ENCODE measurements around the gene RPS17.
"Not testable (repeated sequence)": the region's sequence is repeated elsewhere in the genome, so short reads cannot be mapped to it uniquely, and the experiment has no call there.

Gene RPS17

DNA sequence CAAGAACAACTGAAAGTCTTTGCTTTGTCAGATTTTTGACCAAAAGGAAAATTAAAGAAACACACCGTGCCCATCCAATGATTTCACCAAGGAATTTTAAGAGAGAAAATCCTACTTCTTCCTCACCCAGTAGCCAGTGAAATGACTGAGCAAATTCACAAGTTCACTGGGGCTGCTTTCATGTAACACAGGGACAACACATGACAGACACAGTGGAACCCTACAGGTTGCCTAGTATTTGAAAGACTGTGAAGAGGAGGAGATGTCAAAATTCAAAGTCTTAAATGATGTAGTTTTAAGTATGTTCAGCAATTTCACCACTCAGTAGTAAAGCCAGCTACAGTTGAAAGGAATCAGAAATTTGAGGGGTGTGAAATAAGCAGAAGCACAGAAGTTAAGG is 33.2 kb downstream of the RPS17 start:
- H3K36me3 ChIP-seq (ENCODE audit: control insufficient read depth, insufficient read depth, low read length); H3K9ac ChIP-seq (ENCODE audit: low read depth, low read length); H3K27me3 ChIP-seq (ENCODE audit: control insufficient read depth, insufficient read depth, low read length); H3K9me3 ChIP-seq (ENCODE audit: control insufficient read depth, insufficient read depth, low read length); H3K4me1 ChIP-seq (ENCODE audit: control insufficient read depth, insufficient read depth, low read length); H3K27ac ChIP-seq (ENCODE audit: low read depth, low read length); H3K4me3 ChIP-seq (ENCODE audit: low read depth, low read length): not testable (repeated sequence)

DNA sequence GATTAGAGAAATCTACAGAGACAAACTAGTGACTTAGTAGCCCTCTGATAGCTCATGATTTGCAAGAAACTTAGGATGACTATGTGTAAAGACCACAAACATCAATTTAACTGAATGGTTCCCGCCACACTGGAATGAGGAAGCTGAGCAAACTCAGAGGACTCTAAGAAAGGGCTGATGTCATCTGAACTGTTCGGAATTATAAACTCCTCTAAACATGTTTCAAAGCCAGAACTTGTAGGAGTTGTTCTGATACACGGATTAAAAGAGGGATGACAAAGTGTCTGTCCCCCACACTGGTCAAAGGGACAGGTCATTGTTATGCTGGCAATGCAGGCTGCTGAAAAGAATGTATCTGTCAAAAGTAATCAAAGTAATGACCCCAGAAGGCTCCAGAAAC is 34.4 kb downstream of the RPS17 start:
- not testable (repeated sequence) for H3K27me3 ChIP-seq (ENCODE audit: control insufficient read depth, insufficient read depth, low read length); H3K27ac ChIP-seq (ENCODE audit: low read depth, low read length); H3K9me3 ChIP-seq (ENCODE audit: control insufficient read depth, insufficient read depth, low read length); H3K4me1 ChIP-seq (ENCODE audit: control insufficient read depth, insufficient read depth, low read length); H3K36me3 ChIP-seq (ENCODE audit: control insufficient read depth, insufficient read depth, low read length); H3K9ac ChIP-seq (ENCODE audit: low read depth, low read length); H3K4me3 ChIP-seq (ENCODE audit: low read depth, low read length)

DNA sequence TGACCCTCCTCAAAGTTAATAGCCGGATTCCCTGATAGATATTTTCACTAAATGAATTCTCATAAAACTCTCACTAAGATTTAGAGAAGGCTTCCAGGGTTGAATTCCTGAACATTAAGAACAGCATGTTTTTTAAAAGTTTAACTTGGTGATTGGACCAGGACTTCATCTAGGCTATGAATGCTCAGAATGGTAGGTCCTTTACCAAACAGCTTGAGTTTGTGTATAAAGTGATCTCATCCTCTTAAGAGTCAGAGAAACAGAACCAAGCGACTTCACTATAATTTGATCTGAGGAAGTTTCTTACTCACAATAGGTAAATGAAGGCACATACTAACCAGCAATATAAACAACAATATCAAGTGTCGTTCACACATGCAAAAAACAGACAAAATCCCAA is 36.2 kb downstream of the RPS17 start:
- H3K27ac ChIP-seq (ENCODE audit: low read depth, low read length), result not testable (repeated sequence)

DNA sequence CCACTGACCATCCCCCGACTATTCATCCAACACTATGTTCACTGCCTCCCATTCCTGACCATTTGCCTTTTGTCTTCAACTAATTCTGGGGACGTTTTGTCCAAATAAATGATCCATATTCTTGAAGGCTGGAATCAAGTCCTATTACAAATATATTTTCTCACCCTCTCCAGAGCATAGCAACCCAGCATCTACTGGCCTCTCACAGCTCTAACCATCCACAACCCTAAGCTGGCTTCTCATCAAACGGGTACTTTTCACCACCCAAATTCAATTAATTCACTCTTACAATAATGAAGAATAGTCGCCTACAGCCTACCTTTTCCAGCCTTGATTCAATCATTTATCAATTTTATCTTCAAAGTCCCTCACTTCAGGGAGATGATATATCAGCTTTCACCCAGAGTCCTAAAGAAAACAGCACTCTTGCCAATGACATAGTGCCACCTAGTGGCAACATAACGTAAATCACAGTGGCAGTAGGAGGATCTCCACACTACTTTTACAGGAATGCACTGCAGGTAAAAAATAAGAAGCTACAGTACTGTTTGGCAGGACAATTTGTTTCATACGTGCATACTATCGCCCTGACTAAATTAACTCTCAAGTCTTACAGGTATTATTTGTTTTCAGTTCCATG is 37.4 kb downstream of the RPS17 start:
- not testable (repeated sequence) for H3K4me3 ChIP-seq (ENCODE audit: low read depth, low read length); H3K9me3 ChIP-seq (ENCODE audit: control insufficient read depth, insufficient read depth, low read length); H3K9ac ChIP-seq (ENCODE audit: low read depth, low read length); H3K27me3 ChIP-seq (ENCODE audit: control insufficient read depth, insufficient read depth, low read length); H3K4me1 ChIP-seq (ENCODE audit: control insufficient read depth, insufficient read depth, low read length); H3K27ac ChIP-seq (ENCODE audit: low read depth, low read length); H3K36me3 ChIP-seq (ENCODE audit: control insufficient read depth, insufficient read depth, low read length)

More for the DNA sequence above, 36.2 kb downstream of the RPS17 start:
- H3K4me3 ChIP-seq (ENCODE audit: low read depth, low read length); H3K36me3 ChIP-seq (ENCODE audit: control insufficient read depth, insufficient read depth, low read length); H3K4me1 ChIP-seq (ENCODE audit: control insufficient read depth, insufficient read depth, low read length); H3K9ac ChIP-seq (ENCODE audit: low read depth, low read length); H3K9me3 ChIP-seq (ENCODE audit: control insufficient read depth, insufficient read depth, low read length); H3K27me3 ChIP-seq (ENCODE audit: control insufficient read depth, insufficient read depth, low read length): not testable (repeated sequence)

DNA sequence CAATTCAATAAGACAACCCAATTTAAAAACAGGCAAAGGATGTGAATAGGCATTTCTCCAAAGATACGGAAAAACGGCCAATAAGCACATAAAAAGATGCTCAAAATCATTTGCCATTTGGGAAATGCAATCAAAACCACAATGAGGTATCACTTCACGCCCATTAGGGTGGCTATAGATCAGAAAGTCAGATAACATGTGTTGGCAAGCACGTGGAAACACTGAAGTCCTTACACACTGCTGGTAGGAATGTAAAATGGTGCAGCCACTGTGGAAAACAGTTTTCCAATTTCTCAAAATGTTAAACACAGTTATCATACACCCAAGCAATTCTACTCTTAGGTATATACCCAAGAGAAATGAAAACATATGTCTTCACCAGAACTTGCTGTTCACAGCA is 39.5 kb downstream of the RPS17 start:
- not testable (repeated sequence) for H3K9me3 ChIP-seq (ENCODE audit: control insufficient read depth, insufficient read depth, low read length); H3K4me1 ChIP-seq (ENCODE audit: control insufficient read depth, insufficient read depth, low read length); H3K27me3 ChIP-seq (ENCODE audit: control insufficient read depth, insufficient read depth, low read length); H3K27ac ChIP-seq (ENCODE audit: low read depth, low read length); H3K36me3 ChIP-seq (ENCODE audit: control insufficient read depth, insufficient read depth, low read length); H3K9ac ChIP-seq (ENCODE audit: low read depth, low read length); H3K4me3 ChIP-seq (ENCODE audit: low read depth, low read length)

DNA sequence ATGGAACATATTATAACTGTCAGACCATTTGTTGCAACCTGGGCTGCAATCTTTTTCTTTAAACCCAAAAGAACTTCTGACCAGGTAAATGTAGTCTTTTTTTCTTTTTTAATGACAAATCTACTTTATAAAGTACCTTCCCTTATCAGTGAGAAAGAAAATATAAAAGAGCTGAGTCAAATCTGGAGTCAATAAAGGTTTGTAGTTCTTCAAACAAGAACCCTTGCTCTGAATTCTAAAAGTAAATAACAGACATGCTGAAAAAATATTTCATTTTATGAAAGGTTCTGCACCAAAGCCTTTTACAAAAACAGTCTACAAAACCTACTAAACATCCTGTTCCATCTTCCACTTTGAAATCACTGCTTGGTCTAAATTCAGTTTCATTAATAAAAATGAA is 42.3 kb downstream of the RPS17 start:
- H3K9ac ChIP-seq (ENCODE audit: low read depth, low read length); H3K27me3 ChIP-seq (ENCODE audit: control insufficient read depth, insufficient read depth, low read length); H3K4me3 ChIP-seq (ENCODE audit: low read depth, low read length); H3K36me3 ChIP-seq (ENCODE audit: control insufficient read depth, insufficient read depth, low read length); H3K9me3 ChIP-seq (ENCODE audit: control insufficient read depth, insufficient read depth, low read length); H3K27ac ChIP-seq (ENCODE audit: low read depth, low read length); H3K4me1 ChIP-seq (ENCODE audit: control insufficient read depth, insufficient read depth, low read length): not testable (repeated sequence)

DNA sequence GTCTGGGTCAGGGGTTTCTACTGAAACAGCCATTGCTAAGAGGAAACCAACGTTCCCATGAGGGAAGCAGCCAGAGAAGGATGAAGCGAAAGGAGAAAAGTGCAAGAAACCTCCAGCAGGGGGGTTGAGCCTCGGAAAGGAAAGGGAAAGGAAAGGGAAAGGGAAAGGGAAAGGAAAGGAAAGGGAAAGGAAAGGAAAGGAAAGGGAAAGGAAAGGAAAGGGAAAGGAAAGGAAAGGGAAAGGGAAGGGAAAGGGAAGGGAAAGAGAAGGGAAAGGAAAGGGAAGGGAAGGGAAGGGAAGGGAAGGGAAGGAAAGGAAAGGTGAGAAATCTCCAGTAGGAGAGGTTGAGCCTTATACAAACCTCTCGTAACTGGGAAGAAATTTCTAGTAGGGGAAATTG is 52.0 kb downstream of the RPS17 start:
- not testable (repeated sequence) for H3K4me3 ChIP-seq (ENCODE audit: low read depth, low read length); H3K36me3 ChIP-seq (ENCODE audit: control insufficient read depth, insufficient read depth, low read length); H3K9ac ChIP-seq (ENCODE audit: low read depth, low read length); H3K9me3 ChIP-seq (ENCODE audit: control insufficient read depth, insufficient read depth, low read length); H3K4me1 ChIP-seq (ENCODE audit: control insufficient read depth, insufficient read depth, low read length); H3K27me3 ChIP-seq (ENCODE audit: control insufficient read depth, insufficient read depth, low read length); H3K27ac ChIP-seq (ENCODE audit: low read depth, low read length)

DNA sequence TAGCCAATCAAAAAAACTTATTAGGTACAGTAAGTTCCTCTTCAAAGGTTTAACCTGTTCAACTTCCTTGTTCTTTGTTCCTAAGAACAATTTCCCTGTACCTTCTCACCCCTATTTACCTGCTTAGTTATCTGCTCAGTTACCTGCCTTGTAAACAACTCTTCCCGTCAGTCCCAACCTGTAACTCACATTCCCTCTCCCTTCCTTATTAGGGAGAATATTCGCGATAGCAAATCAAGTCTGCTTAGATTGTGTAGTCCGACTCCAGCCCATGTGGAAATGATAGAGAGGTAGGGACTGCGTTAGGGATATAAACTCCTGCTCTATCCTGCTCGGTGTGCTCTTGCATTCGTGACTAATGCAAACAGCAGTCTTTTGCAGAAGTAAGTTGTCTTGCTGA is 53.2 kb downstream of the RPS17 start:
- H3K9me3 ChIP-seq (ENCODE audit: control insufficient read depth, insufficient read depth, low read length); H3K27ac ChIP-seq (ENCODE audit: low read depth, low read length); H3K27me3 ChIP-seq (ENCODE audit: control insufficient read depth, insufficient read depth, low read length); H3K4me3 ChIP-seq (ENCODE audit: low read depth, low read length); H3K4me1 ChIP-seq (ENCODE audit: control insufficient read depth, insufficient read depth, low read length); H3K36me3 ChIP-seq (ENCODE audit: control insufficient read depth, insufficient read depth, low read length); H3K9ac ChIP-seq (ENCODE audit: low read depth, low read length): not testable (repeated sequence)

Measured in HUES48 (cell line).